ENCODE results near the gene LPIN1. TPM values are rescaled to one million over a fixed set of nuclear protein-coding genes. Genes with fewer than 3 reads are reported as not detected.
"Not testable (repeated sequence)": the region's sequence is repeated elsewhere in the genome, so short reads cannot be mapped to it uniquely, and the experiment has no call there.

LPIN1 gene
- total RNA-seq, 2 donors from 2014 or later, result 68.6 to 92.9 TPM

DNA sequence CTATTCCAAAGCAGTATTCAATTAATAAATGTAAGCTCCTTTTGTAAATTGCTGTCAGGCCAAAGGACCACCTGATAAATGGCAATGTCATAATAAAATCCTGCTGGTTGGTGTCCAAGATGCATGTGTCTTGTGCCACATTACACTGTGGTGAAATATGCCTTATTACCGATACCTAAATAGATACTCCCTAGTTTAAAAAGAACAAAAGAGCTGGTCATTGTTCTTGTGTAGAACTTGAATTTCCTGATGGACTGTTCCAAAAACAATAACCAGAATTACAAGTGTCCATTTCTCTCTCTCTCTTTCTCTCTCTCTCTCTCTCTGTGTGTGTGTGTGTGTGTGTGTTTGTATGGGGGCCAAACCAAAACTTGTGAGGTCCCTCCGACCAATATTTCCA is 13.8 kb upstream of the LPIN1 start:
- no peak for DNase-seq (ENCODE audit: low spot score in 2 of 2)
- Mint-ChIP-seq H3K36me3 (no peaks in the 10 kb centered on the region), H3K27ac (no peak overlapping the region), H3K9me3 (no peaks in the 10 kb centered on the region)
- no peak for ATAC-seq

DNA sequence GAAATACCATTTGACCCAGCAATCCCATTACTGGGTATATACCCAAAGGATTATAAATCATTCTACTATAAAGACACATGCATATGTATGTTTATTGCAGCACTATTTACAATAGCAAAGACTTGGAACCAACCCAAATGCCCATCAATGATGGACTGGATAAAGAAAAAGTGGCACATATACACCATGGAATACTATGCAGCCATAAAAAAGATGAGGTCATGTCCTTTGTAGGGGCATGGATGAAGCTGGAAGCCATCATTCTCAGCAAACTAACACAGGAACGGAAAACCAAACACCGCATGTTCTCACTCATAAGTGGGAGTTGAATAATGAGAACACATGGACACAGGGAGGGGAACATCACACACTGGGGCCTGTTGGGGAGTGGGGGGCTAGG is 8.6 kb upstream of the LPIN1 start:
- ATAC-seq; H3K36me3 Mint-ChIP-seq; H3K27ac Mint-ChIP-seq; H3K9me3 Mint-ChIP-seq; DNase-seq (ENCODE audit: low spot score in 2 of 2): not testable (repeated sequence)

DNA sequence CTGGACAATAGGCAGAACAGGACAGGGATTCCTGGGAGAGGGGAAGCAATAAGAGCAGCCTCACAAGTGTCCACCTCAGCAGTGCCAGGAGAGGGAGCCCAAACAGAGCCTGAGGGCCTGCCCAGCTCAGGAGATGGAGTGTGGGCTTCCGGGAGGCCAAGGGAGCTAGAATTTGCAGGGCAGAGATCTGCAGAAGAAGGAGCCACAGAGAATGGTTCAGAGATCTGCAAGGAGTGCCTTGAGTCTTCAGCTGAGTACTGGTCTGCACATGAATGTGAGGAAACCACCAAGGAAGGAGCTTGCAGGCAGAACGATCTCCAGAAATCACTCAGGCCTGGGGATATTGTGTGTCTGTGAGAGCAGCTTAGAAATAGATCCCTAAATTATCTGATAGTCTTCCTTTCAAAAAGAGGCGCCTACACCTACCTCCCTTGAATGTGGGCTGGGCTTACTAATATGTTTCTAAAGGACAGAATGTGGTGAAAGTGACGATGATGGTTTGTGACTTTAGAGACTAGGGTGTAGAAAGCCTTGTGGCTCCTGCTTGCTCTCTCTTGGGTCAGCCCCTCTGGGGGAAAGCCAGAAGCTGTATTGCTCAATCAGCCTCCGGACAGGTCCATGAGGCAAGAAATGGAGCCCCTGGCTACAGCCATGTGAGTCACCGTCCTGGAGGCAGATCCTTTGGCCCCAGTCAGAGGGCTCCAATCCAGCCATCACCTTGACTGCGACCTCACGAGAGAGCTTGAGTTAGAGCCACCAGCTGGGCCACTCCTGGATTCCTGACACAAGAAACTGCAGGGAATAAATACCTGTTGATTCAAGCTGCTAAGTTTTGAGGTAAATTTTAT is 7.6 kb upstream of the LPIN1 start:
- Mint-ChIP-seq H3K36me3 (no peaks in the 10 kb centered on the region), H3K9me3 (no peaks in the 10 kb centered on the region), H3K27ac (peak overlapping the region in 1 of 2 donors; percentile 40)
- no peak for DNase-seq (ENCODE audit: low spot score in 2 of 2)
- peak; percentile 65 to 66 for ATAC-seq

DNA sequence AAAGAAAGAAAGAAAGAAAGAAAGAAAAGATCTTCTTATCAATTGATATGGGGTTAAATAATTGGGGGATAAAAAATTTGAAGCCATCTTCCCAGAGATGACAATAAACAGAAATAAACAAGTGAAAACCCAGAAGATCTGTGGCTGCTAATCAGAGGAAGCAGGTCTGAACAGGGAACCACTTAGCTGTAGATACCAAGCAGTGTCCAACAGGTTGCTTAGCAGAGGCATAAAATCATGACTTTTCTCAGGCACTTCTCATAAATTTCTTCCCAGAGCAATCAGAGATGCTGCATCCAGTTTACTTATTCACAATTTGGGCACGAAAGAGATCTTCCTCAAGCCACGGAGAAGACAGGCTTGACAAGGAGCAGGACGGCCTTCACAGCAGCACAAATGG is 5.7 kb upstream of the LPIN1 start:
- Mint-ChIP-seq H3K36me3 (no peaks in the 10 kb centered on the region), H3K9me3 (no peaks in the 10 kb centered on the region), H3K27ac (no peak overlapping the region)
- DNase-seq (ENCODE audit: low spot score in 2 of 2), result no peak
- ATAC-seq, result no peak

DNA sequence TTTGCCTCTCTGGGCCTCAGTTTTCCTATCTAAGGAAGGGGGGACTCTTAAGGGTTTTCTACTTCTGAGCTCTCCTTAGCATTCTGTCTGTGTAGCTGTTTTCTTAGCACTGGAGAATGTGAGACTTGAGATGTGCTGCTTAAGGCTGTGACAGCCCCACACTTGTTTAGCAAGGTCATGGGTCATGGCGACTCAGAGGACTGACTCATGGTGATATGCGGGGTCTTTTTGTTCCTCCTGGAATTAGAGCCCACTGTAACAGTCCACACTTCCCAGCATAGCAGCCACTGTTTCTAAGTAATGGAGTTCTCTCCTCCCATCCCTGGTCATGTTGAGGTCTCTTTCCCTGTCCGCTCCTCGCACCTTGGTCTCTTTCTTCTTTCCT is 4.1 kb upstream of the LPIN1 start:
- ATAC-seq (no peak), DNase-seq (ENCODE audit: low spot score in 2 of 2) (no peak)
- H3K9me3 Mint-ChIP-seq, result no peaks in the 10 kb centered on the region
- H3K36me3 Mint-ChIP-seq, result peaks cover 4% of the 10 kb centered on the region in 2 donors
- peak overlapping the region in 1 of 2 donors; percentile 41 for H3K27ac Mint-ChIP-seq

DNA sequence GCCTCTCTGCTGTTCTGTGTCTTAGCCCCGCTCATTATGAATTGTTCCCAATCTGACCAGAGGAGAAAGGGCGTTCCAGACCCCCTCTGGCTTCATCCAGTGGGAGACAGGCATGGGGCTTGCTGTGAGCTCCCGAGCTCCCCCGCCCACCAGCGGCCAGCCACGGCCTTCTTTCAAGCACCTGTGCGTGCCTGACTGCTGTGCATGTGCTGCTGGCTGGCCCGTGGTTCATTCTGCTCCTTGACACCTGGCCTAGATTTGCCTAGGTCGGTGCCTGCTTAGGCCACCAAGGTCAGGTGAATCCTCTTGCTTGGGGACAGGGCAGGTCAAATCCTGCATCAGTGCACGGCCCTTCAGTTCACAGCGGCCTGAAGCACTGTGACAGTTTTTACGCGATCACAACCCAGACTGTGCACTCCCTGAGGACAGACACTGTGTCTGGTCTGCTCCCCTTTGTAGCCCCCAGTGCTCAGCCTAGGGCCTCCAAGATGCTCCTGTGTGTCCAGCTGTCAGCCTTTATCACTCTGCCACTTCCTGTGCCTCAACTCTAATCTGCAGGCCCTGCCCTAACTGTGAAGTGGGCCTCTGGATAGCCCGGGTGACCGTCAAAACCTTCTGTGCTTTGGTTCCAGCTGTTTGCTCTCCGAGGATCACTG is 3.6 kb upstream of the LPIN1 start:
- Mint-ChIP-seq H3K9me3 (no peaks in the 10 kb centered on the region), H3K27ac (peak overlapping the region in 1 of 2 donors; percentile 41), H3K36me3 (peaks cover 9% of the 10 kb centered on the region in 2 donors)
- DNase-seq (ENCODE audit: low spot score in 2 of 2) (no peak), ATAC-seq (no peak)

DNA sequence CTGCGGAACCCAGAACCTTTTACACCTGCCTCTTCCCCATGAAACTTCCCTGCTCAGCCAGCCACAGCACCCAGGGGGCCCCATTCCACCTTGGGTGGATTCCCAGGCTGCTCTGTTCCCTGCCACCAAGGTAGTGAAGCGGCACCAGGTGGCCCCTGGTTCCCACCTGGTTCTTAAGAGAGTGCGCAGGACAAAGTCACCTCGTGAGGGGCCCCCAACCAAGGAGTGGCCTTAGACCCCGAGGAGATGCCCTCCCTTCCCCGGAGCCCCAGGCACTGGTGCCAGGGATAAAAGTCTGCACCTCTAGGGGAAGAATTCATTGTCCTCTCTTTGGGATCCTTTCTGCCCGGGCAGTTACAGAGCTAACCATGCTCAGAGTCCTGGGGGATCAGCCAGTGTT is 3.1 kb upstream of the LPIN1 start:
- no peak for DNase-seq (ENCODE audit: low spot score in 2 of 2)
- H3K36me3 Mint-ChIP-seq, result peaks cover 14 to 15% of the 10 kb centered on the region in 2 donors
- peak overlapping the region; percentile 44 to 85 for H3K27ac Mint-ChIP-seq
- no peaks in the 10 kb centered on the region for H3K9me3 Mint-ChIP-seq
- no peak for ATAC-seq

DNA sequence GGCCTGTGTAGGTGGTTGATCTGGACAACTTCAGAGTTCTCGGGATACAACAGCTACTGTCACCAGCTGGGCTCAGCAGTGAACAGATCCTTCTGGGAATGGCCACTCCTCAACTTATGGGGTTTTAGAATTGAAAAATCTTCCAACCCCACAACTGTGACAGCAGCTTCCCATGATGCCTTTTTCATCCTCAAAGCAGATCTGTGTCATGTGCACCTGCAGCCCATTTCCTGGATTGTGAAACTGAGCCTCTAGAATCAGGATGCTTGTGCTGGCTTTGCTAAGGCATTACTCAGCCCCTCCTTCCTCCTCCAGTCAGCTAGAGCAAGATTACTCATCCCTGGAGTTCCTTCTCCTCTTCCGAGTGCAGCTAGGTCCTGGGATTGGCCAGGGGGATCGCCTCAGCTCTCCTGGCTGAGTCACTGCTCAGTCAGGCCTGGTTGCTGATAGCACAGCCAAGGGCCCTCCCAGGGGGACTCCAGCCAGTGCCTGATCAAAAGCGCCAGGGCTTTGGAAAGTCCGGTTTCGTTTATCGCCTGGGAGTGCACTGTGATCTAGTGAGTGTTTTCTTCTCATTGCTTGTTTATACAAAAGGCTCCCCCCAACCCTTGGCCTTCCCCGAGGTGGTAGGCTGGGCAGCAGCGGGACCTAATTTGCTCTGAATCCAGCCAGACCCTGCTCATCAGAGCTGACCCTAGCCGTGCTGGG is 2.4 kb upstream of the LPIN1 start:
- H3K36me3 Mint-ChIP-seq, result peaks cover 14 to 19% of the 10 kb centered on the region in 2 donors
- ATAC-seq (peak; percentile 77 to 84), DNase-seq (ENCODE audit: low spot score in 2 of 2) (peak; percentile 62 to 87)
- no peaks in the 10 kb centered on the region for H3K9me3 Mint-ChIP-seq
- peak overlapping the region; percentile 44 to 85 for H3K27ac Mint-ChIP-seq

DNA sequence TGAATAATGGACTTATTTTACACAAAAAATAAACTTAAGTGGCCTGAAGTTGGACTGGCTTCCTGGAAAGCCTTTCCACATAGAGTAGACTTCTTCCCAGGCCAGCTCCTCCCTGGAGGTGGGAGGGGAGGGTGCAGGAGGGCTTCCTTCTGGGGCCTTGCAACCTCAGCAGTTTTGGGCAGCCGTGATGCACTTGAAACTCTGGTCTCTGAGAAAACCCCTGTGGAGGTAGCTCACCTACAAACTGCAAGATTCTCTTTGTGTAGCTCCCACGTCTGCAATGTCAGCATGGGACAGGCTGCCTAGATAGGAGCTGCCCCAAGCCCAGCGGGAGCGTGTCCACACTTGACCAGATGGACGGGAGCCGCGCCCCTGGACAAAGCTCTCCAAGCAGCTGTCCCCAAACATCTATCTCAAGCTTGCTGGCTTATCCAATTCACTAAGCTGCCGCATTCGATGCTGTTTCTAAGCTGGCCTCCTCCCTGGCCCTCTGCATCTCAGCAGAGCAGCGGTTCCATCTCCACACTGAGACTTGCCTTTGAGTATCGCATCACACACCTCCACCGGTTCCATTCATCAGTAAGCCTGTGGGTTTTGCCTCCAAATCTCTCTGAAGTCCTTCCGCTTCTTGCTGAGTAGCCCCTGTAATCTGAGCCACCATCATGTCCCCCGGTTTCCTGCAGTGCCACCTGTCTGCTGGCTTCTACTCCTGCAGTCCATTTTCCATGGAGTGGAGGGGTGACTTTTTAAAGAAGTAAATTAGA is 1.6 kb upstream of the LPIN1 start:
- H3K27ac Mint-ChIP-seq, result peak overlapping the region; percentile 31 to 85
- DNase-seq (ENCODE audit: low spot score in 2 of 2) (no peak), ATAC-seq (no peak)
- no peaks in the 10 kb centered on the region for H3K9me3 Mint-ChIP-seq
- H3K36me3 Mint-ChIP-seq, result peaks cover 14 to 19% of the 10 kb centered on the region in 2 donors

DNA sequence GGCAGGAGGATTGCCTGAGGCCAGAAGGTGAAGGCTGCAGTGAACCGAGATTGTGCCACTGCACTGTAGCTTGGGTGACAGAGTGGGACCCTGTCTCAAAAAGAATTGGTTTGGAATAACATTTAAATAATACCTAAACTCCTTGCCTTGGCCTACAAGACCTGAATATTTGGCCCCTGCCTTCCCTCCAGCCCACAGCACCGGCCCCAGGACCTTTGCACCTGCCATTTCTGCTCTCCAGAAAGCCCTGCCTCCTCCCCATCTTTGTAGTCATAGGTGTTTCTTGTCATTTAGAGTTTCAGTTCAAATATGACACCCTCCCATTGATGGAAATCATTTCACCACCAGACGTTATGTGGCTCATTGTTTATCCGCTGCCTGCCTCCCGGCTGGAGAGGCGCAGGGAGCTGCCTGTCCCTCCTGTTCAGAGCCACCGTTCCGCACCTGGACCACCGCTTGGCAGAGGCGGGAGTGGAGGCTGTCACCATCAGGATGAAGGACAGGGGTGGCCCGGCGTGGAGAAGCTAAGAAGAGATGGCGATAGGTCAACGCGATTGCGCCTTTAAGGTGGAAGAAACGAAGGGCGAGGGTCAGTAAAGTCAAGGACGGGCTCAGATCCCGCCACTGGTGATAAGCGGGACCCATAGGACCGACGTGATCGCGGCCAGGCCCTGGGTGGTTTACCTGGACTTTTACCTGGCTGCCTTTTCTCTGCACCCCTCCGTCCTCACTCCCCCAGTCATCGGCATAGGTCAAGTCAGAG is 638 bp upstream of the LPIN1 start:
- peak overlapping the region; percentile 85 to 97 for H3K27ac Mint-ChIP-seq
- no peaks in the 10 kb centered on the region for H3K9me3 Mint-ChIP-seq
- H3K36me3 Mint-ChIP-seq, result peaks cover 14 to 19% of the 10 kb centered on the region in 2 donors
- DNase-seq (ENCODE audit: low spot score in 2 of 2) (no peak), ATAC-seq (peak; percentile 1 to 13)

DNA sequence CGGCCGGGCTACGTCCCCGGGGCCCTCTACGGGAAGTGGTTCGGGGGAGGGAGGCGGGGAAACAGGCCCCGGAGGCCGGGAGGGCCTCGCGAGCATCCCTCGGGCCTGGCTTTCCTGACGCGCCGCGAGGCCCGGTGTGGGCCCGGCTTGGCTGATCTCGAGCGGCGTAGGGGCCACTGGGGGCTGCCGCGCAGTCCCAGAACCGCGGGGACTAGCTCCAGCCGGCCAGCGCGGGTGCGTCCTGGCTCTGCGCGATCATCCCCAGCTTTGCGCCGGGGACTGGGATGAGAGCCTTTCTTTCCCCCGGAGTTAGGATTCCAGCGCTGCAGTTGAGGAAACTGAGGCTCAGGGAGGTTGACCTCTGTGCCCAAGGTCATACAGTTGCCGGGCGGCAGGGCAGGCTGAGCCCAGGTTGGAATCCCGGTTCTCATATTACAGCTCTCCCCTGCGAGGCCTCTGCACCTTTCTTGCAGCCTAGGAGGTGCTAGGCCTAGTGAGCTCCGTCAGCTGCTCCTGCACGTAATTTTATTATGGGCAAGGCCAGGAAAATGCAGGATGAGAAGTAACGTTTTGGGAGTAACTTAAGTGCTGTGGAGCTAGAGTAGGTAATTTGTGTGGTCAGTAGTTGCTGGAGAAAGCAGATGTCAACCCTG is 501 bp downstream of the LPIN1 start:
- Mint-ChIP-seq H3K36me3 (peaks cover 14 to 19% of the 10 kb centered on the region in 2 donors), H3K9me3 (no peaks in the 10 kb centered on the region), H3K27ac (peak overlapping the region; percentile 73 to 89)
- DNase-seq (ENCODE audit: low spot score in 2 of 2) (peak in 1 of 2 donors; percentile 23), ATAC-seq (no peak)

DNA sequence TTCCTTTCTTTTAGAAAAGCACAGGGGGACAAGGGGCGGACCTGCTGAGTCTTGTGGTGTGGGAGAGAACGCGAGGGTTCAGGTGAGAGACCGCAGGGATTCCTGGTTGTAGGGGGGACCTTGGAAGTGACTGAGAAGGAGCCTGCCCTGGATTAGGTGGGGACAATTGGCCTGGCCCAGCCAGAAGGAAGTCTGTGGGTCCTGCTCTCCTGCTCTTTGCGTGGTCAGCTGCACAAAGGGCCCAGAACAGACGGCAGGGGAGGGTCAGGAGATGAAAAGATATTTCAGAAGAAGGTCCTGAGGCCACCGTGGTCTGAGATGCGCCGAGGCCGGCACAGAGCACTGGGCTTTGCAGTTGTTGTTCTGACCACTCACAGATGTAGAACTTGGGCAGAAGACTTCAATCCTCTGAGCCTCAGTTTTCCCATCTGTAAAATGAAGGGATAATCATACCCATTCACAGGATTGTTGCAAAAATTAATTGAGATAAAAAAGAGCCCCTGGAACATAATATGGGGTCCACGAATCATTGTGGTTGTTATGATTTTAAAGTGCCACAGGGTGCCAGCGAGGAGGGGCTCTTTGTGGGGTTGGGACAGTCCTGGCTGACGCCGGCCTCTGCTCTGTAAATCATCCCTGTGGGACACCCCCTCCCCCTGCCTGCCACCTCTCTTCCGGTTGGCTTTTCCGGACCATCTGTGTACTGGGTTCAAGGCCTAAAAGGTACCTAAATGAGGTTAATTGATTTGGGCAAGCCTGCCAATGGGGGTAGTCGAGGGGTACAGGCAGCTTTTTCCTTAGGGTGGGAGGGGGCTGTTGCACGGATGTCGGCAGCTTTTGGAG is 1.8 kb downstream of the LPIN1 start:
- DNase-seq (ENCODE audit: low spot score in 2 of 2) (peak in 1 of 2 donors; percentile 6), ATAC-seq (no peak)
- peaks cover 14 to 19% of the 10 kb centered on the region in 2 donors for H3K36me3 Mint-ChIP-seq
- no peaks in the 10 kb centered on the region for H3K9me3 Mint-ChIP-seq
- H3K27ac Mint-ChIP-seq, result peak overlapping the region; percentile 73 to 89

DNA sequence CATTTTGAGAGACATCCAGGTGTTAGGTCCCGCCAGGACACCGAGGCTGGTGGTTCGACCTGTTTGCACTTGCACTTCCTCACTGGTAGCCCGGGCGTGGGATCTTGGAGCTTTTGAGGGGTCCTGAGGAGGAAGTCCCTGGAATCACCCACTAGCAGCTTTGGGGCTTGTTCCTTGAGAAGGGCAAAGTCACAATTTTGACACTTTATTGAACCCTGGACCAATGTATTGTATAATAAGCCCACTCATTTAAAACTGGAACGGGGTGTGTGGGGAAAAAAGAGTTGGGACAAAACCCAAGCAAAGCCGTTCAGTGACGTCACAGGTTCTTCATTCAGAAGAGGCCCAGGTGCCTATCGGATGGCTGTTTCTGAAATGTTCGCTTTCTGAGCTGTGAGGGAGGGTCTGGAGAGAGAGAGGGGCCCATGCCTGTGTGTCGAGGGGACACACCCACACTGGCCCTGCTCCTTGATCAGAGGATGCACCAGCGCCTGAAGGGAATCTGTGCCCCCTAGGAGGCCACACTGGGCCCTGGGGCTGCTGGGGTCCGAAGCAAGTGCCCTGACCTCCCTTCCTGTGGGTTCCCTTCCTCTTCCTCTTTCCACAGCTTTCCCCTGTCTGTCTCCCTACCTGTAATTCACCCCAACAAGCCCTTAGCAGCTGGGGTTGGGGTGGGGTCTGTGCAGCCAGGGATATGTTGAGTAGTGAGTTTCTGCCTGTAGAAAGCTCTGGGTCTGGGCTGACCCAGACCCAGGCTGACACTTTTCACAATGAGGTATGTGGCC is 2.6 kb downstream of the LPIN1 start:
- peak overlapping the region; percentile 73 to 89 for H3K27ac Mint-ChIP-seq
- ATAC-seq, result no peak
- DNase-seq (ENCODE audit: low spot score in 2 of 2), result no peak
- H3K9me3 Mint-ChIP-seq, result no peaks in the 10 kb centered on the region
- H3K36me3 Mint-ChIP-seq, result peaks cover 14 to 19% of the 10 kb centered on the region in 2 donors

Data from activated naive CD4-positive, alpha-beta T cell treated with anti-CD3 and anti-CD28 coated beads, Interleukin-2, amount 50 U/mL, for 72 hours (primary cell).